GM19035 (cell line): ENCODE measurements around the gene GPR153.
"Not testable (repeated sequence)": the region's sequence is repeated elsewhere in the genome, so short reads cannot be mapped to it uniquely, and the experiment has no call there.

Experiments used
- ATAC-seq: cut with Tn5 transposase; IDR thresholded peaks from one replicate; pipeline ENCODE4 v1.9.1; 2021; ENCODE audit not compliant: unreplicated experiment

The GPR153 gene

GRCh38 chr1:6260961-6261614 is at the start of gene GPR153:
Gene GPR153 (minus strand): TSS chr1:6261098. CDS start chr1:6254905, 6,193 bp downstream.
- ATAC-seq: peak; percentile 42

GRCh38 chr1:6310116-6310848 is 49.4 kb upstream of the GPR153 start:
- ATAC-seq: no peak

- no peak for ATAC-seq
These were observed 48.7 kb upstream of the GPR153 start for GRCh38 chr1:6309564-6309963.

- ATAC-seq: no peak
These were observed 47.6 kb upstream of the GPR153 start for GRCh38 chr1:6308449-6308848.

- ATAC-seq: not testable (repeated sequence)
These were observed 46.8 kb upstream of the GPR153 start for GRCh38 chr1:6307682-6308081.

GRCh38 chr1:6307099-6307498 is 46.2 kb upstream of the GPR153 start:
- no peak for ATAC-seq

- no peak for ATAC-seq
These were observed 42.6 kb upstream of the GPR153 start for GRCh38 chr1:6303397-6304012.

GRCh38 chr1:6302568-6302967 is 41.7 kb upstream of the GPR153 start:
- ATAC-seq: no peak

GRCh38 chr1:6301526-6301925 is 40.6 kb upstream of the GPR153 start:
- ATAC-seq: no peak

GRCh38 chr1:6300342-6301048 is 39.6 kb upstream of the GPR153 start:
- no peak for ATAC-seq

- ATAC-seq: no peak
These were observed 38.8 kb upstream of the GPR153 start for GRCh38 chr1:6299557-6300165.

- ATAC-seq: no peak
These were observed 38.1 kb upstream of the GPR153 start for GRCh38 chr1:6298940-6299465.

GRCh38 chr1:6298530-6298929 is 37.6 kb upstream of the GPR153 start:
- ATAC-seq: no peak

- ATAC-seq: no peak
These were observed 35.0 kb upstream of the GPR153 start for GRCh38 chr1:6295910-6296309.

- no peak for ATAC-seq
These were observed 34.1 kb upstream of the GPR153 start for GRCh38 chr1:6294890-6295556.

- no peak for ATAC-seq
These were observed 33.4 kb upstream of the GPR153 start for GRCh38 chr1:6294080-6294889.

GRCh38 chr1:6292102-6292501 is 31.2 kb upstream of the GPR153 start:
- ATAC-seq: no peak

- no peak for ATAC-seq
These were observed 27.8 kb upstream of the GPR153 start for GRCh38 chr1:6288665-6289064.

- no peak for ATAC-seq
These were observed 27.1 kb upstream of the GPR153 start for GRCh38 chr1:6288026-6288425.
